AG04449 (cell line): ENCODE data around the gene NUP214.

Source experiments
- CTCF ChIA-PET: fragments of 350-600 bp; formaldehyde crosslinking; extraction: SDS; loops from one replicate; lab custom pipeline; 2021; ENCODE audit warnings: antibody characterized with exemption; lab: Yijun Ruan, JAX
- POLR2A ChIA-PET: fragments of 400-600, 350-600 bp; formaldehyde crosslinking; extraction: SDS; loops from one replicate; lab custom pipeline; 2020; ENCODE audit warnings: antibody characterized with exemption, inconsistent platforms; lab: Yijun Ruan, JAX
- DNase-seq: peaks from one replicate; pipeline ENCODE4 v3.0.0-alpha.2; 2010; ENCODE audit warnings: low read depth, low spot score
- H3K4me3 ChIP-seq: 2 replicates; pipeline ENCODE4 v1.5.1; 2011; ENCODE audit warnings: low read depth, mild to moderate bottlenecking, control low read depth, low read length
- CTCF ChIP-seq: IDR thresholded peaks from one replicate; pipeline ENCODE4 v1.5.1; 2011; ENCODE audit warnings: mild to moderate bottlenecking, moderate library complexity, low read length, control low read depth, inconsistent platforms; ENCODE audit not compliant: insufficient read depth; ENCODE audit errors: missing control alignments

NUP214 gene

DNA sequence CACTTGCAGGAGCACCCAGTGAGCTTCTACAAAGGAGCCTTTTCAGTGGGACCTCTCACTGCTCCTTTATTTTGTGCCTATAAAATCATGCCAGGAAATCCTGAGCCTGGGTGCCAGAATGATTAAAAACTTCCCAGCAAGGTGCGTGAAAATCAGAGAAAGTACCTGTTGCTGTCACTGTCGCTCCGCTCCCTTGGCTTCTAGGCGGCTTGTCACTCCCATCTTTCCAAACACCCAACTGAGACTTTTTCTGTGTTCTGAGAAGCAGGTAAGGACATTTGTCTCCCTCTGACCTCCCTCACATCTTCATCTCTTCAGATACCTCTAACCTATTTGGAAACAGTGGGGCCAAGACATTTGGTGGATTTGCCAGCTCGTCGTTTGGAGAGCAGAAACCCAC lies 97.1 kb downstream of the NUP214 start:
- H3K4me3 ChIP-seq: no peak overlapping the region
- no peak for DNase-seq
- CTCF ChIA-PET: interaction anchor here (0.6 to 1.8 kb wide), 3 partner anchors 44 to 985 kb away, joined by 3 to 5 read pairs (median 3); no protein-coding TSS in a partner anchor
- no peak for TF ChIP-seq CTCF
- POLR2A ChIA-PET: no interaction called here

DNA sequence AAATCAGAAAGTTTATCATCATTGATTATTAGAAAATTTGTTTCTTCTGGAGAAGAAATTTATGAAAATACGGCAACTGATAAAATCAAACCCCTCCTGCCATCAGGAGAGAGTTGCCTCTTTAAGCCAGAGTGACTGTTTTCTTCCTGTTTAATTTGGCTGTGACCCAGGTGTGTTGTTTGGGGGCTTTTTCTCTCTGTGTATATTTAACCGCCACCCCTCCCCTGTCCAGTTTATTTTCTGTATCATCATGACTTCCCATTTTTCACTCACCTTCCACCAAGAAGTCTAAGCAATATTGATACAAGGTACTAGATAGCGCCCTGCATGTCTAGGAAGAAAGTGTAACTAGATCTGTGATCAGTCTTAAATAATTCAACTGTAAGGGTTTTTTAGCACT lies 100.8 kb downstream of the NUP214 start:
- DNase-seq: no peak
- ChIA-PET POLR2A (no interaction called here), CTCF (no interaction called here)
- TF ChIP-seq CTCF: no peak
- H3K4me3 ChIP-seq: no peak overlapping the region

- ChIA-PET CTCF (no interaction called here), POLR2A (no interaction called here)
- DNase-seq: no peak
- no peak overlapping the region for H3K4me3 ChIP-seq
- TF ChIP-seq CTCF: no peak
Observed at GRCh38 chr9:131227112-131227958, 101.9 kb downstream of the NUP214 start.

GRCh38 chr9:131227959-131228460 lies 102.6 kb downstream of the NUP214 start:
- ChIA-PET POLR2A (no interaction called here), CTCF (interaction anchor here (1.4 kb wide), 1 partner anchor 101 kb away, joined by 3 read pairs; no protein-coding TSS in a partner anchor)
- no peak for DNase-seq
- no peak for TF ChIP-seq CTCF
- no peak overlapping the region for H3K4me3 ChIP-seq

DNA sequence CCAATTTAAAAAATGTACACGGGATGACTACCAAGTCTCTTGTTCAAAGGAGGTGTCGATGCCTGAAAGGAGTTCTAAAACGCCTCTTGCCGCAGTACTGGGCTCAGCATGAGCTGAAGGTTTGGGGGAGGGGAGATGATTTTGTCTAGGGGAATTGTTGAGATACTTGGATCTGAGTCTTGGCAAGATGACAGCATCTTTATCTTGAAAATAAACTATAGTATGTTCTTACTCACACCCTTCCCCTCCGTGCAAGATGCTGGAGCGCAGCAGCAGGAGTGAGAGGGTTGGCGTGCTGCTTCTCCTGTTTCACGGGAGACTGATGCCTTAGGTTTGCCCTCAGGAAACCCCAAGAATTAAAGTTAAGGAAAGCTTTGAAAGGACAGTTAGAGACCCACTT lies 103.6 kb downstream of the NUP214 start:
- ChIA-PET POLR2A (no interaction called here), CTCF (interaction anchor here (1.0 to 1.4 kb wide), 2 partner anchors 100 to 107 kb away, joined by 3 read pairs; no protein-coding TSS in a partner anchor)
- no peak overlapping the region for H3K4me3 ChIP-seq

More for the DNA sequence above, 103.6 kb downstream of the NUP214 start:
- no peak for TF ChIP-seq CTCF
- no peak for DNase-seq
